Fibroblast of mammary gland (primary cell): ENCODE results near the gene TUBGCP3.
A peak's percentile ranks its signal among the peaks of the same experiment; 100 is the strongest.

Source experiments
- DNase-seq: peaks from one replicate; pipeline ENCODE4 v3.0.0-alpha.2; 2010; ENCODE audit warnings: low read depth
- H3K4me3 ChIP-seq: 2 replicates; pipeline ENCODE4 v1.5.1; 2011; ENCODE audit warnings: low read depth, mild to moderate bottlenecking, low read length, moderate library complexity; ENCODE audit not compliant: control insufficient read depth
- CTCF ChIP-seq: conservative IDR thresholded peaks from 2 replicates; pipeline ENCODE4 v1.5.1; 2011; ENCODE audit warnings: low read depth, low read length, inconsistent platforms; ENCODE audit not compliant: control insufficient read depth, insufficient read depth

The TUBGCP3 gene

DNA sequence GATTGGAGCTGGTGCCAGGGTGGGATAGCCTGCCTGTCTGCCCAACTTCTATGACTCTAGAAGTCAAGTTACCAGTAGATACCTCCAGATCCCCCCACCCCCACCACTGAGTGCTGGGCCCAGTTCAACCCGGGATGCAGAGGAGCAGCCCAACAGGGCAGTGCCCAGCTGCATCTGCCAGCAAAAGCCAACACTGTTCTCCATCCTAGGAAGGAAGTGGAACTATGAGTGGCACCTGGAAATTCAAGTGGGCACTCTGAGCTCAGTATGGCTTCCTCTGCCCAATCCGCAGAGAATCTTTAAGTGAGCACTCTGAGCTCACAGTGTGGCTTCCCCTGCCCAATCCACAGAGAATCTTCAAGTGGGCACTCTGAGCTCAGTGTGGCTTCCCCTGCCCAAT lies 14.2 kb downstream of the TUBGCP3 start:
- DNase-seq = no peak
- TF ChIP-seq CTCF = no peak
- H3K4me3 ChIP-seq = no peak overlapping the region

DNA sequence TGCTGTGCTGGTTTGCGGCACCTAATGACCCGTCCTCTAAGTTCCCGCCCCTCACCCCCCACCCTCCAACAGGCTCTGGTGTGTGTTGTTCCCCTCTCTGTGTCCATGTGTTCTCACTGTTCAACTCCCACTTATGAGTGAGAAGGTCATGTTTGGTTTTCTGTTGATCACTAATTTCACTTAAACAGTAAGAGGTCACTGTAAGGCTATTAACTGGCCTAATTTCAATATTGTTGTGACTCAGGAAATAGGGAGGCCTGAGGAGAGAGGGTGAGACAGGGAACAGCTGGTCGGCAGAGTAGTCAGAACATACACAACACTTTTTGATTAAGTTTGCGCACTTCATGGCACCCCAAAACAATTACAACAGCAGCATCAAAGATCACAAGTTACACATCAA lies 15.6 kb downstream of the TUBGCP3 start:
- TF ChIP-seq CTCF = no peak
- DNase-seq = peak; percentile 23
- H3K4me3 ChIP-seq = no peak overlapping the region

DNA sequence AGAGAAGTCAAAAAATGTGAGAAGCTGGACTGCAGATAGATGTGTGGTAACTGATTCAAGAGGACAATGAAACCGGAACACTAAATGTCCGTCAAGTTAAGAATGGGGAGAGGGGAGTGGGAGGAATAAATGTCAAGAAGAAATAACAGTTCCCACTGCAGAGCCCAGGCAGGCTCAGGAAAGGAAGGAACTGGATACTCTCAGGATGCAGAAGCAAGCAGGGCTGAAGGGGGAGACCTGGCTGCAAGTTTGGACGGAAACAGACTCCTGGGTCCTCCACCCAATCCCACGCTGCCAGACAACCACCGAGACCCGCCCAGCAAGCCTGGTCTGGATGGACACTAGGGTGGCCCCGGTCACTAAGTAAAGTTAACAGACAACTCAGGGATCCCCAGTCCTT lies 18.1 kb downstream of the TUBGCP3 start:
- TF ChIP-seq CTCF = no peak
- no peak overlapping the region for H3K4me3 ChIP-seq
- no peak for DNase-seq

DNA sequence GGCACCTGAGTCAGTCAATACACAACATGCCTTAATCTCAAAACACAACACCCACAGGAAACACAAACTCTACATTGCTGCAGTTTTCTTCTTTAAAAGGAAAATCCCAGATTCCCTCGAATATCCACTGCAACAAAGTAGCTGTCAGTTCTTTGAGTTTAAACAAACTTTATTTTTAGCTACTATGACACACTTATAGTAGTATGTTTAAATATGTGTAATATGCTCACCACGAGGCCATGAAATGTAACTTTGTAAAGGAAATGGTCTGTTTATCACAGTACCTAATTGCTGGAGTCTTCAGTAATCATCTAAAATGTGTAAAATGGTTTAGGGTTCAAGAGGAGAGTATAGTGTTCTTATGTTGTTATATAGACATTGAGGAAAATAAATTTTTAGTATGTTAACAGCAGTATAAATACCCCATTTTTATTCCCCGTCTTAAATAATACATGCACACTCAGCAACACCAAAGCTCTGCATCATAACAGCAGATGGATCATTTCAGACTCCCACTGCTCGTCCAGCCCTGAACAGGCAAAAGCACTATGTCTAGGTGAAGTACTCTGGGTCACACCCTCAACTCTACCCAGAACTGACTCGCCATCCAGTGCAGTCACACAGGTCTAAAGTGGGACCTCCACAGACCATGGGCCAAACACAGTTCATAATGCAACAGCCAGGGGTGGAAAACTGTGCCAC lies 20.6 kb downstream of the TUBGCP3 start:
- no peak for TF ChIP-seq CTCF
- DNase-seq = no peak

DNA sequence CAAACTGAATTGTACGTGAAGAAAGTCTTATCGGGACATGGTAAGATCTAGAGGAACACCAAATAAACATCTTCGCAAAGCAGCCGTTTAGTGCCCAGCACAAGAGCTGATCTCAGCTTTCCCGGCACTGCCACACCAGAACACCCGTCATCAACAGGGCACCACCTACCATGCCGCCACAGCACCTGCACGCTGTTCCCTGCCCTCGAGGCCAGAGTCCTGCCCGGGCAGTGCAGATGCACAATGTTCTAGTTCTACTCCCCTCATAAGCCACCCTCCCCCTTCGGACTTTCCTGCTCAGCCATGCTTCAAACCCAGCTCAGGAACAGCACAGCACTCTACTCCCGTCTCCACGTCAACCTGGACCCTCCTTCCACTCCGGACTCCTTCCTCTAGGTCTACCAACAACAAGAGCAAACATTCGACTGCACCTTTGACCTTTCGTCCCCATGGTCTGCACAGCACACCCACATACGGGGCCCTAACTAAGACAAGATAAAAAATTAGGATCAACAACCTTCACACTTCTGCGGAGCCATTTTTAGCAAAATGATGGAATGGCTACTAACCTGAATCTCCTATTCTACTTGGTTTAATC lies 25.1 kb downstream of the TUBGCP3 start:
- DNase-seq = no peak
- no peak overlapping the region for H3K4me3 ChIP-seq
- TF ChIP-seq CTCF = no peak

More for the DNA sequence above, 20.6 kb downstream of the TUBGCP3 start:
- no peak overlapping the region for H3K4me3 ChIP-seq

DNA sequence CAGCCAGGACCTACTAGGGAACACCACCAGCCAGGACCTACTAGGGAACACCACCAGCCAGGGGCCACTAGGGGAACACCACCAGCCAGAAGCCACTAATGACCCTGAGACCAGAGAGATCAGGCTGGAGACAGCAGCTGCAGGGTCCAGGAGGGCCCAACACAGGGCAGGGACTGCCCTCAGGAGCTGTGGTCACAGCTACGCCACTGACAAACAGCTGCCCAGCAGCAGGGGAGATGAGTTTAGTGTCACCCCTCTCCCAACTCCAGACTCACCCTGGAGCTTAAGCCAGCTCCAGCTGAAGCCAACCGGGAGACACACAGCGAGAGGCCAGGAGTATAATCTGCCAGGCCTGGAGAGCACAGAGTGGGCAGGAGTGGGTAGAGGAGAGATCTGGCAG lies 25.7 kb downstream of the TUBGCP3 start:
- H3K4me3 ChIP-seq = no peak overlapping the region
- no peak for TF ChIP-seq CTCF
- DNase-seq = no peak
